ENCODE data around the gene RIC8A.

Gene RIC8A

GRCh38 chr11:253886-254270, 46.4 kb downstream of the RIC8A start:
- H3K4me3 ChIP-seq (ENCODE audit: low read depth in 1 of 2, low read length in 2 of 2) = no peak overlapping the region
- peaks cover 29 to 45% of the 10 kb centered on the region in 2 donors for H3K36me3 ChIP-seq (ENCODE audit: control insufficient read depth in 1 of 2, insufficient read depth in 2 of 2, low read length in 2 of 2)
- no peaks in the 10 kb centered on the region for H3K27me3 ChIP-seq (ENCODE audit: low read depth, low read length)
- no peak overlapping the region for H3K27ac ChIP-seq (ENCODE audit: low read length)
- no peaks in the 10 kb centered on the region for H3K9me3 ChIP-seq (ENCODE audit: control insufficient read depth in 1 of 2, low read length in 2 of 2)
- H3K4me1 ChIP-seq (ENCODE audit: control insufficient read depth in 1 of 2, insufficient read depth in 2 of 2, low read length in 2 of 2) = no peaks in the 10 kb centered on the region

- Histone ChIP-seq H3K9me3 (ENCODE audit: control insufficient read depth in 1 of 2, low read length in 2 of 2) (no peaks in the 10 kb centered on the region), H3K4me3 (ENCODE audit: low read depth in 1 of 2, low read length in 2 of 2) (no peak overlapping the region), H3K27ac (ENCODE audit: low read length) (no peak overlapping the region), H3K36me3 (ENCODE audit: control insufficient read depth in 1 of 2, insufficient read depth in 2 of 2, low read length in 2 of 2) (peaks cover 25 to 33% of the 10 kb centered on the region in 2 donors), H3K27me3 (ENCODE audit: low read depth, low read length) (no peaks in the 10 kb centered on the region), H3K4me1 (ENCODE audit: control insufficient read depth in 1 of 2, insufficient read depth in 2 of 2, low read length in 2 of 2) (no peaks in the 10 kb centered on the region)
Observed at GRCh38 chr11:255176-255575, 47.7 kb downstream of the RIC8A start.

GRCh38 chr11:255816-256215, 48.3 kb downstream of the RIC8A start:
- no peaks in the 10 kb centered on the region for H3K4me1 ChIP-seq (ENCODE audit: control insufficient read depth in 1 of 2, insufficient read depth in 2 of 2, low read length in 2 of 2)
- H3K36me3 ChIP-seq (ENCODE audit: control insufficient read depth in 1 of 2, insufficient read depth in 2 of 2, low read length in 2 of 2) = peaks cover 20 to 29% of the 10 kb centered on the region in 2 donors
- no peak overlapping the region for H3K4me3 ChIP-seq (ENCODE audit: low read depth in 1 of 2, low read length in 2 of 2)
- no peaks in the 10 kb centered on the region for H3K9me3 ChIP-seq (ENCODE audit: control insufficient read depth in 1 of 2, low read length in 2 of 2)
- H3K27me3 ChIP-seq (ENCODE audit: low read depth, low read length) = no peaks in the 10 kb centered on the region
- no peak overlapping the region for H3K27ac ChIP-seq (ENCODE audit: low read length)

GRCh38 chr11:256952-257737, 49.6 kb downstream of the RIC8A start:
- Histone ChIP-seq H3K4me1 (ENCODE audit: control insufficient read depth in 1 of 2, insufficient read depth in 2 of 2, low read length in 2 of 2) (no peaks in the 10 kb centered on the region), H3K36me3 (ENCODE audit: control insufficient read depth in 1 of 2, insufficient read depth in 2 of 2, low read length in 2 of 2) (peaks cover 12 to 16% of the 10 kb centered on the region in 2 donors), H3K27me3 (ENCODE audit: low read depth, low read length) (no peaks in the 10 kb centered on the region), H3K9me3 (ENCODE audit: control insufficient read depth in 1 of 2, low read length in 2 of 2) (no peaks in the 10 kb centered on the region), H3K27ac (ENCODE audit: low read length) (no peak overlapping the region), H3K4me3 (ENCODE audit: low read depth in 1 of 2, low read length in 2 of 2) (no peak overlapping the region)

- Histone ChIP-seq H3K4me1 (ENCODE audit: control insufficient read depth in 1 of 2, insufficient read depth in 2 of 2, low read length in 2 of 2) (no peaks in the 10 kb centered on the region), H3K27me3 (ENCODE audit: low read depth, low read length) (no peaks in the 10 kb centered on the region), H3K36me3 (ENCODE audit: control insufficient read depth in 1 of 2, insufficient read depth in 2 of 2, low read length in 2 of 2) (peaks cover 7 to 8% of the 10 kb centered on the region in 2 donors), H3K27ac (ENCODE audit: low read length) (no peak overlapping the region), H3K9me3 (ENCODE audit: control insufficient read depth in 1 of 2, low read length in 2 of 2) (no peaks in the 10 kb centered on the region), H3K4me3 (ENCODE audit: low read depth in 1 of 2, low read length in 2 of 2) (no peak overlapping the region)
Observed at GRCh38 chr11:257766-258493, 50.4 kb downstream of the RIC8A start.

GRCh38 chr11:259413-259812, 51.9 kb downstream of the RIC8A start:
- no peak overlapping the region for H3K4me3 ChIP-seq (ENCODE audit: low read depth in 1 of 2, low read length in 2 of 2)
- no peaks in the 10 kb centered on the region for H3K9me3 ChIP-seq (ENCODE audit: control insufficient read depth in 1 of 2, low read length in 2 of 2)
- no peaks in the 10 kb centered on the region for H3K4me1 ChIP-seq (ENCODE audit: control insufficient read depth in 1 of 2, insufficient read depth in 2 of 2, low read length in 2 of 2)
- no peaks in the 10 kb centered on the region for H3K27me3 ChIP-seq (ENCODE audit: low read depth, low read length)
- H3K36me3 ChIP-seq (ENCODE audit: control insufficient read depth in 1 of 2, insufficient read depth in 2 of 2, low read length in 2 of 2) = no peaks in the 10 kb centered on the region
- no peak overlapping the region for H3K27ac ChIP-seq (ENCODE audit: low read length)

- H3K36me3 ChIP-seq (ENCODE audit: control insufficient read depth in 1 of 2, insufficient read depth in 2 of 2, low read length in 2 of 2) = no peaks in the 10 kb centered on the region
- H3K4me3 ChIP-seq (ENCODE audit: low read depth in 1 of 2, low read length in 2 of 2) = no peak overlapping the region
- H3K9me3 ChIP-seq (ENCODE audit: control insufficient read depth in 1 of 2, low read length in 2 of 2) = no peaks in the 10 kb centered on the region
- no peaks in the 10 kb centered on the region for H3K27me3 ChIP-seq (ENCODE audit: low read depth, low read length)
- no peaks in the 10 kb centered on the region for H3K4me1 ChIP-seq (ENCODE audit: control insufficient read depth in 1 of 2, insufficient read depth in 2 of 2, low read length in 2 of 2)
- no peak overlapping the region for H3K27ac ChIP-seq (ENCODE audit: low read length)
Observed at GRCh38 chr11:261624-262023, 54.1 kb downstream of the RIC8A start.

Measured in muscle layer of duodenum (tissue), 2 donors.